HCT116 (cell line): ENCODE results near the gene TMEM181. TPM values are rescaled to one million over a fixed set of nuclear protein-coding genes. Genes with fewer than 3 reads are reported as not detected.

Source experiments
- ATAC-seq: fragments of 200-7000 bp; cut with Tn5 transposase; 2 replicates; pipeline ENCODE4 v1.9.1; 2020; ENCODE audit warnings: mild to moderate bottlenecking, moderate library complexity
- BruUV-seq: library from RNA; stranded (reverse); fragments of 400-500 nt; replicated peaks from 2 replicates; lab custom pipeline; 2021; lab: Mats Ljungman, UMichigan
- CTCF ChIA-PET: fragments of 300-600 bp; sonication (Branson Sonifier 250); formaldehyde crosslinking; loops from one replicate; lab custom pipeline; 2021; ENCODE audit warnings: antibody characterized with exemption; lab: Charles Lee
- POLR2A ChIA-PET: fragments of 300-600, 350-600 bp; sonication (Branson Sonifier 250); formaldehyde crosslinking; loops from one replicate; lab custom pipeline; 2021; ENCODE audit warnings: antibody characterized with exemption; lab: Charles Lee
- RAD21 ChIA-PET, 2 experiments: fragments of 300-600 bp; sonication (Branson Sonifier 250); formaldehyde crosslinking; loops; one replicate each; lab custom pipeline; 2023; ENCODE audit warnings: low total read pairs in 2 of 2; ENCODE audit not compliant: uncharacterized antibody in 2 of 2, unreplicated experiment in 2 of 2, low non-redundant PET in 1 of 2; lab: Charles Lee
- DNase-seq: peaks from one replicate; pipeline ENCODE4 v3.0.0-alpha.2; 2010; ENCODE audit warnings: low read depth, low spot score
- H2AFZ ChIP-seq: fragments of 200-600 bp; shearing (Covaris generic), sonication (generic); 2 replicates; pipeline ENCODE4 v1.6.1; 2017; ENCODE audit warnings: low read depth, mixed run types, mixed read lengths, antibody characterized with exemption, low read length; ENCODE audit not compliant: poor library complexity, severe bottlenecking
- H3K27ac ChIP-seq: 2 replicates; pipeline ENCODE4 v1.5.1; 2012; ENCODE audit warnings: low read depth, low read length
- H3K27me3 ChIP-seq: fragments of 200-600 bp; sonication (generic); 2 replicates; pipeline ENCODE4 v1.6.1; 2016; ENCODE audit warnings: mixed run types, low read length, mixed read lengths; ENCODE audit not compliant: insufficient read depth
- H3K36me3 ChIP-seq, 2 experiments: fragments of 200-500 bp in 1 of 2; fragments of 200-600 bp in 1 of 2; sonication (Bioruptor generic) in 1 of 2; sonication (generic) in 1 of 2; 2 replicates each; pipeline versions ENCODE4 v1.5.1 to v1.6.1; 2014 to 2016; ENCODE audit warnings: low read length in 2 of 2, inconsistent platforms in 1 of 2, mixed read lengths in 1 of 2, mixed run types in 1 of 2; ENCODE audit not compliant: insufficient read depth in 2 of 2, control insufficient read depth in 1 of 2
- H3K4me1 ChIP-seq, 2 experiments: fragments of 200-600 bp in 1 of 2; sonication (generic) in 1 of 2; 2 replicates each; pipeline versions ENCODE4 v1.5.1 to v1.6.1; 2012 to 2017; ENCODE audit warnings: low read length in 2 of 2, inconsistent platforms in 1 of 2, mild to moderate bottlenecking in 1 of 2, mixed read lengths in 1 of 2, mixed run types in 1 of 2, moderate library complexity in 1 of 2; ENCODE audit not compliant: insufficient read depth in 2 of 2, control insufficient read depth in 1 of 2
- H3K4me2 ChIP-seq: fragments of 200-600 bp; sonication (generic); 2 replicates; pipeline ENCODE4 v1.6.1; 2017; ENCODE audit warnings: mixed run types, low read length, mixed read lengths
- H3K4me3 ChIP-seq, 2 experiments: fragments of 200-600 bp in 1 of 2; sonication (generic) in 1 of 2; replicated peaks in 1 of 2; 2 replicates each; pipeline ENCODE4 v1.5.1; 2011 to 2016; ENCODE audit warnings: low read length in 2 of 2, control low read depth in 1 of 2, low read depth in 1 of 2, mild to moderate bottlenecking in 1 of 2, mixed read lengths in 1 of 2, mixed run types in 1 of 2
- H3K79me2 ChIP-seq: fragments of 200-600 bp; sonication (generic); 2 replicates; pipeline ENCODE4 v1.6.1; 2017; ENCODE audit warnings: mild to moderate bottlenecking, mixed run types, low read length, moderate library complexity, mixed read lengths; ENCODE audit not compliant: insufficient read depth
- H3K9ac ChIP-seq: fragments of 200-600 bp; sonication (generic); 2 replicates; pipeline ENCODE4 v1.6.1; 2016; ENCODE audit warnings: low read length, mixed read lengths
- H3K9me2 ChIP-seq: fragments of 200-600 bp; sonication (generic), shearing (Covaris generic); 2 replicates; pipeline ENCODE4 v1.6.1; 2017; ENCODE audit warnings: mixed run types, mild to moderate bottlenecking, moderate library complexity; ENCODE audit not compliant: insufficient read depth
- H3K9me3 ChIP-seq, 2 experiments: fragments of 200-500 bp in 1 of 2; fragments of 200-600 bp in 1 of 2; sonication (Bioruptor generic) in 1 of 2; sonication (generic) in 1 of 2; 2 replicates each; pipeline ENCODE4 v1.6.1; 2014 to 2017; ENCODE audit warnings: low read length in 2 of 2, mixed read lengths in 2 of 2, inconsistent platforms in 1 of 2, low read depth in 1 of 2, mild to moderate bottlenecking in 1 of 2, mixed run types in 1 of 2, moderate library complexity in 1 of 2; ENCODE audit not compliant: control insufficient read depth in 1 of 2, insufficient read depth in 1 of 2
- H4K20me1 ChIP-seq: fragments of 200-600 bp; sonication (generic), shearing (Covaris generic); 2 replicates; pipeline ENCODE4 v1.6.1; 2017; ENCODE audit warnings: mixed run types, mild to moderate bottlenecking, moderate library complexity; ENCODE audit not compliant: insufficient read depth
- CEBPB ChIP-seq: IDR thresholded peaks from 2 replicates; pipeline ENCODE4 v1.6.1; 2012; ENCODE audit warnings: low read depth
- EGR1 ChIP-seq: IDR thresholded peaks from 2 replicates; pipeline ENCODE4 v1.6.1; 2012; ENCODE audit warnings: low read depth
- ELF1 ChIP-seq: IDR thresholded peaks from 2 replicates; pipeline ENCODE4 v1.6.1; 2012; ENCODE audit warnings: low read depth, borderline replicate concordance
- EZH2 ChIP-seq: fragments of 200-600 bp; sonication (generic); IDR thresholded peaks from 2 replicates; pipeline ENCODE4 v1.6.1; 2017; ENCODE audit warnings: antibody characterized with exemption, mixed run types
- FOSL1 ChIP-seq: IDR thresholded peaks from 2 replicates; pipeline ENCODE4 v1.6.1; 2012; ENCODE audit warnings: low read depth
- RAD21 ChIP-seq: IDR thresholded peaks from 2 replicates; pipeline ENCODE4 v1.6.1; 2012; ENCODE audit warnings: low read depth, mild to moderate bottlenecking
- SIN3A ChIP-seq: IDR thresholded peaks from 2 replicates; pipeline ENCODE4 v1.6.1; 2012; ENCODE audit warnings: low read depth
- SP1 ChIP-seq: IDR thresholded peaks from 2 replicates; pipeline ENCODE4 v1.6.1; 2012; ENCODE audit warnings: low read depth
- SRF ChIP-seq: IDR thresholded peaks from 2 replicates; pipeline ENCODE4 v1.6.1; 2012; ENCODE audit warnings: low read depth
- YY1 ChIP-seq: IDR thresholded peaks from 2 replicates; pipeline ENCODE4 v1.6.1; 2011; ENCODE audit warnings: low read length, low read depth, moderate library complexity, mild to moderate bottlenecking; ENCODE audit not compliant: insufficient replicate concordance; ENCODE audit errors: extremely low read depth
- ZNF274 ChIP-seq: fragments of 200-500 bp; sonication (Bioruptor generic); IDR thresholded peaks from 2 replicates; pipeline ENCODE4 v1.6.1; 2014; ENCODE audit warnings: mild to moderate bottlenecking, low read depth, low read length, inconsistent platforms
- intact Hi-C: fragments of 100-400 bp; cut with micrococcal nuclease; formaldehyde crosslinking; loops from 2 replicates; pipeline ENCODE4 v1.10.0; 2022
- total RNA-seq: library from RNA; stranded (reverse); gene quantifications from one replicate; pipeline ENCODE4 v1.2.1, GENCODE V29; 2021; ENCODE audit not compliant: unreplicated experiment
- TF ChIP-seq, protein P1 (sequence below): IDR thresholded peaks from 2 replicates; pipeline ENCODE4 v1.6.1; 2012
- TF ChIP-seq, protein P2 (sequence below): IDR thresholded peaks from 2 replicates; pipeline ENCODE4 v1.6.1; 2012; ENCODE audit warnings: low read depth
- TF ChIP-seq, protein P3 (sequence below): IDR thresholded peaks from 2 replicates; pipeline ENCODE4 v1.6.1; 2011; ENCODE audit warnings: mild to moderate bottlenecking, low read length, moderate library complexity; ENCODE audit not compliant: insufficient replicate concordance; ENCODE audit errors: extremely low read depth

Gene TMEM181
- total RNA-seq, 1 experiment from 2014 or later = 34.4 TPM

DNA sequence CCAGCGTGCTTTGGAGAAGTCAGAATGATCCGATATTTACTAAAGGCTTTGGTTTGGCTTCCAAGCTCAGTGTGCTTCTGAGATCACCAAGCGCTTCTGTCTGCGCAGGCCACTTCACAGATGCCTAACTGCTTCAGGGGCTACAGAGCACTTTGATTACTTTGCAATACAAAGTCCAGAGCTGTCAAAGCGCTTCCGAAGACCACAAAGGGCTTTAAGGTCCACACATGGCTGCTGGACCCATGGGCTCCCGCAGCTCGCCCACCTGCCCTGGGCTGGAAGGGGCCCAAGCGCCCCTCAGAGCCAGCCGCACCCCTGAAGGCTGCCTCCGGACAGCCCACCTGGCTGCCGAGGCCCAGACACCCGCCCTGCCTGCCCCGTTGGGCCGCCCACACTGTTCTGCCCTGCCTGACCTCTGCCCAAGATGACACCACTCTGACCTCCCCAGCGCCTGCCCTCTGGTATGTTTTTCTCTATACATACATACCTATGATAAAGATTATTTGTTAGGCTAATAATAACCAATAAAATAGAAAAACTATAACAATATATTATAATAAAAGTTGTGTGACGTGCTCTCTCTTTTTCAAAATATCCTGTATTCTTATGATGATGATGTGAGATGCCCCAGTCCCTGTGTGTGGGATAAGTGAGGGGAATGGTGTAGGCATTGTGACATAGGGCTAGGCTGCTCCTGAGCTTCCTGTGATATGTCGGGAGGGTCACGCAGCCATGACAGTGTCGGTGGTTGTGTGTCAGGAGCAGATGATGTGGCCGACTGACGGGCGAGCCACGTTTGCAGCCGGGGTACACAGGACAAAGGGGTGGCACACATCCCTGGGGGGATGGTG is 62.0 kb downstream of the TMEM181 start:
- ChIA-PET CTCF (no interaction called here), POLR2A (no interaction called here), RAD21 (no interaction called here)
- H3K4me2 ChIP-seq = no peak overlapping the region
- no peaks in the 10 kb centered on the region for H3K27me3 ChIP-seq
- H3K27ac ChIP-seq = no peak overlapping the region
- H3K9ac ChIP-seq = no peak overlapping the region
- no peaks in the 10 kb centered on the region for H3K9me3 ChIP-seq
- H3K36me3 ChIP-seq = peaks cover 15 to 34% of the 10 kb centered on the region in 2 experiments
- TF ChIP-seq CEBPB (no peak), SRF (no peak), ELF1 (no peak), SIN3A (no peak), RAD21 (no peak), SP1 (no peak), EGR1 (no peak), EZH2 (no peak), YY1 (no peak), FOSL1 (no peak), ZNF274 (no peak)
- TF ChIP-seq, protein P1, sequence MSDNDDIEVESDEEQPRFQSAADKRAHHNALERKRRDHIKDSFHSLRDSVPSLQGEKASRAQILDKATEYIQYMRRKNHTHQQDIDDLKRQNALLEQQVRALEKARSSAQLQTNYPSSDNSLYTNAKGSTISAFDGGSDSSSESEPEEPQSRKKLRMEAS = no peak
- TF ChIP-seq, protein P2, sequence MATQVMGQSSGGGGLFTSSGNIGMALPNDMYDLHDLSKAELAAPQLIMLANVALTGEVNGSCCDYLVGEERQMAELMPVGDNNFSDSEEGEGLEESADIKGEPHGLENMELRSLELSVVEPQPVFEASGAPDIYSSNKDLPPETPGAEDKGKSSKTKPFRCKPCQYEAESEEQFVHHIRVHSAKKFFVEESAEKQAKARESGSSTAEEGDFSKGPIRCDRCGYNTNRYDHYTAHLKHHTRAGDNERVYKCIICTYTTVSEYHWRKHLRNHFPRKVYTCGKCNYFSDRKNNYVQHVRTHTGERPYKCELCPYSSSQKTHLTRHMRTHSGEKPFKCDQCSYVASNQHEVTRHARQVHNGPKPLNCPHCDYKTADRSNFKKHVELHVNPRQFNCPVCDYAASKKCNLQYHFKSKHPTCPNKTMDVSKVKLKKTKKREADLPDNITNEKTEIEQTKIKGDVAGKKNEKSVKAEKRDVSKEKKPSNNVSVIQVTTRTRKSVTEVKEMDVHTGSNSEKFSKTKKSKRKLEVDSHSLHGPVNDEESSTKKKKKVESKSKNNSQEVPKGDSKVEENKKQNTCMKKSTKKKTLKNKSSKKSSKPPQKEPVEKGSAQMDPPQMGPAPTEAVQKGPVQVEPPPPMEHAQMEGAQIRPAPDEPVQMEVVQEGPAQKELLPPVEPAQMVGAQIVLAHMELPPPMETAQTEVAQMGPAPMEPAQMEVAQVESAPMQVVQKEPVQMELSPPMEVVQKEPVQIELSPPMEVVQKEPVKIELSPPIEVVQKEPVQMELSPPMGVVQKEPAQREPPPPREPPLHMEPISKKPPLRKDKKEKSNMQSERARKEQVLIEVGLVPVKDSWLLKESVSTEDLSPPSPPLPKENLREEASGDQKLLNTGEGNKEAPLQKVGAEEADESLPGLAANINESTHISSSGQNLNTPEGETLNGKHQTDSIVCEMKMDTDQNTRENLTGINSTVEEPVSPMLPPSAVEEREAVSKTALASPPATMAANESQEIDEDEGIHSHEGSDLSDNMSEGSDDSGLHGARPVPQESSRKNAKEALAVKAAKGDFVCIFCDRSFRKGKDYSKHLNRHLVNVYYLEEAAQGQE = no peak
- TF ChIP-seq, protein P3, sequence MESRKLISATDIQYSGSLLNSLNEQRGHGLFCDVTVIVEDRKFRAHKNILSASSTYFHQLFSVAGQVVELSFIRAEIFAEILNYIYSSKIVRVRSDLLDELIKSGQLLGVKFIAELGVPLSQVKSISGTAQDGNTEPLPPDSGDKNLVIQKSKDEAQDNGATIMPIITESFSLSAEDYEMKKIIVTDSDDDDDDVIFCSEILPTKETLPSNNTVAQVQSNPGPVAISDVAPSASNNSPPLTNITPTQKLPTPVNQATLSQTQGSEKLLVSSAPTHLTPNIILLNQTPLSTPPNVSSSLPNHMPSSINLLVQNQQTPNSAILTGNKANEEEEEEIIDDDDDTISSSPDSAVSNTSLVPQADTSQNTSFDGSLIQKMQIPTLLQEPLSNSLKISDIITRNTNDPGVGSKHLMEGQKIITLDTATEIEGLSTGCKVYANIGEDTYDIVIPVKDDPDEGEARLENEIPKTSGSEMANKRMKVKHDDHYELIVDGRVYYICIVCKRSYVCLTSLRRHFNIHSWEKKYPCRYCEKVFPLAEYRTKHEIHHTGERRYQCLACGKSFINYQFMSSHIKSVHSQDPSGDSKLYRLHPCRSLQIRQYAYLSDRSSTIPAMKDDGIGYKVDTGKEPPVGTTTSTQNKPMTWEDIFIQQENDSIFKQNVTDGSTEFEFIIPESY = no peak
- H2AFZ ChIP-seq = no peak overlapping the region
- BruUV-seq = no TSS peak
- no peak for DNase-seq
- H3K4me1 ChIP-seq = no peaks in the 10 kb centered on the region
- peaks cover 11% of the 10 kb centered on the region; the same call in 1 of the 2 replicates for H3K79me2 ChIP-seq
- no peaks in the 10 kb centered on the region for H3K9me2 ChIP-seq
- no peak overlapping the region for H3K4me3 ChIP-seq
- intact Hi-C loops = no loop called here
- no peak for ATAC-seq
- H4K20me1 ChIP-seq = no peaks in the 10 kb centered on the region
